ENCODE results near the gene GRM2. TPM values are rescaled to one million over a fixed set of nuclear protein-coding genes. Genes with fewer than 3 reads are reported as not detected.

Gene GRM2
- total RNA-seq, 1 experiment from 2014 or later: 0.13 TPM

DNA sequence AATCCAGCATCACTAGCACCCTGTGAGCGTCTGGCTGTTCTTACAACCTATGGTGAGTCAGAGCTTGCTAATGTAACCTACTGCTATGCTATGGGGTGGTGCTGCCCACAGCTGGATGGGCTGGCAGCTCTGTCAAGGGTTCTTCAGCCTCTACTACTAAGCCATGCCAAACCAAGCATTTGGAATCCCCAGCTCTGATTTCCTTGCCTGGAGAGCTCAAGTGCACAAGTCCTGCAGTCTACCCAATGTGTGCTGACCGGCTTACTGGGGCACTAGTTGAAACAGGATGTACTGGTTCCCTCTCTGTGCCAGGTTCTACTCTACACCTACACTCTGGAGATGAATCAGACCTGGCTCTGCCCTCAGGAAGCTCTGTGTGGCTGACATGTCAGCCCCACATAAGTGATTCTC lies 31.7 kb upstream of the GRM2 start:
- POLR2A ChIA-PET (ENCODE audit: unreplicated experiment): interaction anchor here (0.6 kb wide), 1 partner anchor 290 kb away, joined by 8 read pairs; the partner anchor contains the start of gene MANF
- CTCF ChIA-PET: no interaction called here
- no peaks in the 10 kb centered on the region for H3K9me3 ChIP-seq (ENCODE audit: insufficient read depth, low read depth)
- no peak overlapping the region for H3K4me3 ChIP-seq
- no peak overlapping the region for H3K27ac ChIP-seq
- H3K9me2 ChIP-seq (ENCODE audit: insufficient read depth): no peaks in the 10 kb centered on the region
- intact Hi-C loops (cut with micrococcal nuclease; ENCODE audit: unreplicated experiment): no loop called here
- H2AFZ ChIP-seq: no peak overlapping the region
- peak in 1 of 2 experiments; percentile 10 for DNase-seq
- TF ChIP-seq EZH2 (IDR thresholded peaks at IDR 0.05; ENCODE audit: low read depth): no peak
- TF ChIP-seq, protein P1, sequence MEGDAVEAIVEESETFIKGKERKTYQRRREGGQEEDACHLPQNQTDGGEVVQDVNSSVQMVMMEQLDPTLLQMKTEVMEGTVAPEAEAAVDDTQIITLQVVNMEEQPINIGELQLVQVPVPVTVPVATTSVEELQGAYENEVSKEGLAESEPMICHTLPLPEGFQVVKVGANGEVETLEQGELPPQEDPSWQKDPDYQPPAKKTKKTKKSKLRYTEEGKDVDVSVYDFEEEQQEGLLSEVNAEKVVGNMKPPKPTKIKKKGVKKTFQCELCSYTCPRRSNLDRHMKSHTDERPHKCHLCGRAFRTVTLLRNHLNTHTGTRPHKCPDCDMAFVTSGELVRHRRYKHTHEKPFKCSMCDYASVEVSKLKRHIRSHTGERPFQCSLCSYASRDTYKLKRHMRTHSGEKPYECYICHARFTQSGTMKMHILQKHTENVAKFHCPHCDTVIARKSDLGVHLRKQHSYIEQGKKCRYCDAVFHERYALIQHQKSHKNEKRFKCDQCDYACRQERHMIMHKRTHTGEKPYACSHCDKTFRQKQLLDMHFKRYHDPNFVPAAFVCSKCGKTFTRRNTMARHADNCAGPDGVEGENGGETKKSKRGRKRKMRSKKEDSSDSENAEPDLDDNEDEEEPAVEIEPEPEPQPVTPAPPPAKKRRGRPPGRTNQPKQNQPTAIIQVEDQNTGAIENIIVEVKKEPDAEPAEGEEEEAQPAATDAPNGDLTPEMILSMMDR (conservative IDR thresholded peaks at IDR 0.05): no peak
- H3K79me2 ChIP-seq (ENCODE audit: low read depth): no peaks in the 10 kb centered on the region
- H3K27me3 ChIP-seq (ENCODE audit: insufficient read depth, low read depth): no peaks in the 10 kb centered on the region
- H3K4me1 ChIP-seq (replicated peaks; ENCODE audit: insufficient read depth): peaks cover 6% of the 10 kb centered on the region
- peaks cover 6% of the 10 kb centered on the region; the same call in 1 of the 2 replicates for H3F3A ChIP-seq (ENCODE audit: insufficient read depth, low read depth)
- no peaks in the 10 kb centered on the region for H3K36me3 ChIP-seq (ENCODE audit: low read depth)
- no TSS peak for BruUV-seq (replicated peaks)
- H3K4me2 ChIP-seq: no peak overlapping the region
- no peaks in the 10 kb centered on the region for H4K20me1 ChIP-seq (ENCODE audit: insufficient read depth)

DNA sequence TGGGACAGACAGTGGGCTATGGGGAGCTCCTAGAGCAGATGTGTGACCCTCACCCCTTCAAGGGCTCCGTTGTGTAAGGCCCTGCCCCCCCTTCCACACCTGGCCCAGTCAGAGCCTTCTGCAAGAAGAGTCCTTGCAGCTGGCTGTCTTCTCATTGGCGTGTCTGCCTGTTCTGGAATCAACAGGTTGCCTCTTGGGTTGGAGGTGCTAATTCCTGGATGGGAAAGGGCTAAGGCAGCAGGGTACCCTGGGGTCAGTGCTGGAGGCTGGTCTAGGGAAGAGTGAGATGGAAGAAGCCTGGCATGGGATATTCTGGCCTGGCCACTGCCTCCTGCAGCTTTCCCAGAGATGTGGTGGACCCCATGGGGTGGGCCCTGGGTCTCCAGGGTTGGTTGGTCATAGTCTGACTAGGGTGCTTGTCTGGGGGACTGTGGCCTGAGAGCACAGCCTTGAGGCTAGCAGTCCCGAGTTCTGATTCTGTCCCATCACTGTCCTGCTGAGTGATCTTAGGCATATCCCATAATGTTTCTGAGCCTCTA lies 30.7 kb upstream of the GRM2 start:
- Histone ChIP-seq H3K9me3 (ENCODE audit: insufficient read depth, low read depth) (no peaks in the 10 kb centered on the region), H3K79me2 (ENCODE audit: low read depth) (no peaks in the 10 kb centered on the region), H3K36me3 (ENCODE audit: low read depth) (no peaks in the 10 kb centered on the region), H3F3A (ENCODE audit: insufficient read depth, low read depth) (no peaks in the 10 kb centered on the region), H3K27me3 (ENCODE audit: insufficient read depth, low read depth) (no peaks in the 10 kb centered on the region), H3K4me2 (no peak overlapping the region), H4K20me1 (ENCODE audit: insufficient read depth) (no peaks in the 10 kb centered on the region), H3K9me2 (ENCODE audit: insufficient read depth) (no peaks in the 10 kb centered on the region), H3K4me1 (replicated peaks; ENCODE audit: insufficient read depth) (no peaks in the 10 kb centered on the region; the same call in 1 of the 2 replicates), H3K27ac (no peak overlapping the region), H3K4me3 (no peak overlapping the region), H2AFZ (no peak overlapping the region)
- no TSS peak for BruUV-seq (replicated peaks)
- CTCF ChIA-PET: no interaction called here
- intact Hi-C loops (cut with micrococcal nuclease; ENCODE audit: unreplicated experiment): no loop called here
- TF ChIP-seq EZH2 (IDR thresholded peaks at IDR 0.05; ENCODE audit: low read depth): no peak
- TF ChIP-seq, protein P1 (conservative IDR thresholded peaks at IDR 0.05): no peak
- POLR2A ChIA-PET (ENCODE audit: unreplicated experiment): no interaction called here
- DNase-seq: no peak

DNA sequence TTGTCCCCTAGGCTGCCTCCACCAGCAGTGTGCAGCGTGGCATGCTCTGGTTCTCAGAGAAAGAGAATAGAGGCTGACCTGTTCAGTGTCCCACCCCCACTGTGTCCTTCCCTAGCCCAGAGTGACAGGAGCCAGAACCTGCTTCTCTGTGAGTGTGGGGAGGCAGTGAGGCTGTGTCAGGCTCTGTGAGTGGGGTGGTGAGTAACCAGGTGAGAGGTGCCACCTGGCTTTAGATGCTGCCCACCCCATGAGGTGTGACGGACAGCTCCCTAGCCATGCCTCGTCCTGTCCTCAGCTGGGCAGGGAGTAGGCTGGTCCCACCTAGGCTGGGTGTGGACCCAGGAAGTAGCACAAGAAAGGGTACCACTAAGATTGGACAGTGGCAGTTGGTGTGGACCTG lies 29.5 kb upstream of the GRM2 start:
- no peak overlapping the region for H3K4me3 ChIP-seq
- ChIA-PET CTCF (no interaction called here), POLR2A (ENCODE audit: unreplicated experiment) (no interaction called here)
- no peaks in the 10 kb centered on the region for H3K79me2 ChIP-seq (ENCODE audit: low read depth)
- no peak overlapping the region for H3K27ac ChIP-seq
- BruUV-seq (replicated peaks): no TSS peak
- H3F3A ChIP-seq (ENCODE audit: insufficient read depth, low read depth): no peaks in the 10 kb centered on the region
- H3K4me1 ChIP-seq (replicated peaks; ENCODE audit: insufficient read depth): no peaks in the 10 kb centered on the region; the same call in 1 of the 2 replicates
- TF ChIP-seq EZH2 (IDR thresholded peaks at IDR 0.05; ENCODE audit: low read depth): no peak
- H3K27me3 ChIP-seq (ENCODE audit: insufficient read depth, low read depth): no peaks in the 10 kb centered on the region
- H3K4me2 ChIP-seq: no peak overlapping the region
- peaks cover 2% of the 10 kb centered on the region; the same call in 1 of the 2 replicates for H4K20me1 ChIP-seq (ENCODE audit: insufficient read depth)
- intact Hi-C loops (cut with micrococcal nuclease; ENCODE audit: unreplicated experiment): no loop called here
- H3K9me3 ChIP-seq (ENCODE audit: insufficient read depth, low read depth): no peaks in the 10 kb centered on the region
- H3K9me2 ChIP-seq (ENCODE audit: insufficient read depth): no peaks in the 10 kb centered on the region
- no peaks in the 10 kb centered on the region for H3K36me3 ChIP-seq (ENCODE audit: low read depth)
- no peak for DNase-seq
- H2AFZ ChIP-seq: no peak overlapping the region

DNA sequence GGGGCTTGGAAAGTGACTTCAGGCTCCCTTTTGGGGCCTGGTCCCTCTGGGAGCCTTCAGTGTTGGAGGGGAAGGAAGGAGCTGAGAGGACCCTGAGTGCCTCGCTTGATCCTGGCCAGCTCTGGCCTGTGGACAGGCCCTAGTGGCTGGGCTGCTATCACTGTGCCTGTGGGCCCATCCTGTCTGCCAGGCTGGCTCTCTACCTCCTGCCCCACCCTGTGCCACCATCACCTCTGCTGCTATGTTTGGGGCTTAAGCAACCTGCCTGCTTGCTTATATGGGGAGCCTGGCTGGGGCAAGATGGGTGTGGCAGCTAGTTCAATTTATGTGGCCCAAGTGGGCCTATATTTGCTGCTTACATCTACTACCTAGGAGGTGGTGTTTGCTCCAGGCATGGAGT lies 28.7 kb upstream of the GRM2 start:
- POLR2A ChIA-PET (ENCODE audit: unreplicated experiment): no interaction called here
- no peak overlapping the region for H3K27ac ChIP-seq
- H3K79me2 ChIP-seq (ENCODE audit: low read depth): no peaks in the 10 kb centered on the region

More for the DNA sequence above, 28.7 kb upstream of the GRM2 start:
- no peaks in the 10 kb centered on the region for H3K4me1 ChIP-seq (replicated peaks; ENCODE audit: insufficient read depth)
- H3K27me3 ChIP-seq (ENCODE audit: insufficient read depth, low read depth): no peaks in the 10 kb centered on the region
- no peaks in the 10 kb centered on the region for H3K36me3 ChIP-seq (ENCODE audit: low read depth)
- no peaks in the 10 kb centered on the region for H3F3A ChIP-seq (ENCODE audit: insufficient read depth, low read depth)
- DNase-seq: no peak
- H3K4me2 ChIP-seq: no peak overlapping the region
- intact Hi-C loops (cut with micrococcal nuclease; ENCODE audit: unreplicated experiment): no loop called here
- H3K9me3 ChIP-seq (ENCODE audit: insufficient read depth, low read depth): no peaks in the 10 kb centered on the region
- H2AFZ ChIP-seq: no peak overlapping the region
- no peak overlapping the region for H3K4me3 ChIP-seq
- peaks cover 5% of the 10 kb centered on the region; the same call in 1 of the 2 replicates for H4K20me1 ChIP-seq (ENCODE audit: insufficient read depth)
- TF ChIP-seq, protein P1 (conservative IDR thresholded peaks at IDR 0.05): no peak
- no peak for TF ChIP-seq EZH2 (IDR thresholded peaks at IDR 0.05; ENCODE audit: low read depth)
- H3K9me2 ChIP-seq (ENCODE audit: insufficient read depth): no peaks in the 10 kb centered on the region
- no TSS peak for BruUV-seq (replicated peaks)
- CTCF ChIA-PET: no interaction called here

Data from PC-9 (cell line).